Activated CD8-positive, alpha-beta memory T cell treated with anti-CD3 and anti-CD28 coated beads, Interleukin-2, amount 50 U/mL, for 24 hours (primary cell): Measurements from ENCODE around the gene SVOP.

ENCODE experiments used
- DNase-seq: peaks from one replicate; pipeline ENCODE4 v3.0.0-alpha.2; 2020; ENCODE audit errors: extremely low read depth

Gene SVOP

GRCh38 chr12:108930756-108931155 lies 90.1 kb downstream of the SVOP start:
- DNase-seq, result no peak

- DNase-seq, result no peak
Measured at GRCh38 chr12:108930155-108930554, 90.7 kb downstream of the SVOP start.

- DNase-seq, result no peak
Measured at GRCh38 chr12:108928695-108929094, 92.2 kb downstream of the SVOP start.

- no peak for DNase-seq
Measured at GRCh38 chr12:108922918-108923317, 98.0 kb downstream of the SVOP start.

GRCh38 chr12:108921946-108922345 lies 98.9 kb downstream of the SVOP start:
- no peak for DNase-seq

- DNase-seq, result no peak
Measured at GRCh38 chr12:108918960-108919642, 101.8 kb downstream of the SVOP start.

- DNase-seq, result no peak
Measured at GRCh38 chr12:108918206-108918605, 102.7 kb downstream of the SVOP start.

GRCh38 chr12:108916336-108916735 lies 104.5 kb downstream of the SVOP start:
- DNase-seq, result no peak

- DNase-seq, result no peak
Measured at GRCh38 chr12:108915632-108916133, 105.2 kb downstream of the SVOP start.

- DNase-seq, result no peak
Measured at GRCh38 chr12:108914121-108914531, 106.7 kb downstream of the SVOP start.

- no peak for DNase-seq
Measured at GRCh38 chr12:108912361-108912760, 108.5 kb downstream of the SVOP start.

GRCh38 chr12:108911915-108912314 lies 109.0 kb downstream of the SVOP start:
- no peak for DNase-seq

- no peak for DNase-seq
Measured at GRCh38 chr12:108910336-108910735, 110.5 kb downstream of the SVOP start.

- no peak for DNase-seq
Measured at GRCh38 chr12:108907839-108908351, 113.0 kb downstream of the SVOP start.

- no peak for DNase-seq
Measured at GRCh38 chr12:108906971-108907370, 113.9 kb downstream of the SVOP start.

GRCh38 chr12:108905725-108906124 lies 115.1 kb downstream of the SVOP start:
- no peak for DNase-seq

- DNase-seq, result no peak
Measured at GRCh38 chr12:108899145-108899544, 121.7 kb downstream of the SVOP start.

GRCh38 chr12:108896817-108897216 lies 124.1 kb downstream of the SVOP start:
- no peak for DNase-seq

GRCh38 chr12:108896336-108896735 lies 124.5 kb downstream of the SVOP start:
- DNase-seq, result no peak

GRCh38 chr12:108895220-108895802 lies 125.6 kb downstream of the SVOP start:
- no peak for DNase-seq

GRCh38 chr12:108890208-108890607 lies 130.7 kb downstream of the SVOP start:
- DNase-seq, result no peak

- DNase-seq, result no peak
Measured at GRCh38 chr12:108888031-108888430, 132.8 kb downstream of the SVOP start.

- no peak for DNase-seq
Measured at GRCh38 chr12:108886873-108887629, 133.8 kb downstream of the SVOP start.
